Measurements from ENCODE around the gene ECD.

ECD gene

DNA sequence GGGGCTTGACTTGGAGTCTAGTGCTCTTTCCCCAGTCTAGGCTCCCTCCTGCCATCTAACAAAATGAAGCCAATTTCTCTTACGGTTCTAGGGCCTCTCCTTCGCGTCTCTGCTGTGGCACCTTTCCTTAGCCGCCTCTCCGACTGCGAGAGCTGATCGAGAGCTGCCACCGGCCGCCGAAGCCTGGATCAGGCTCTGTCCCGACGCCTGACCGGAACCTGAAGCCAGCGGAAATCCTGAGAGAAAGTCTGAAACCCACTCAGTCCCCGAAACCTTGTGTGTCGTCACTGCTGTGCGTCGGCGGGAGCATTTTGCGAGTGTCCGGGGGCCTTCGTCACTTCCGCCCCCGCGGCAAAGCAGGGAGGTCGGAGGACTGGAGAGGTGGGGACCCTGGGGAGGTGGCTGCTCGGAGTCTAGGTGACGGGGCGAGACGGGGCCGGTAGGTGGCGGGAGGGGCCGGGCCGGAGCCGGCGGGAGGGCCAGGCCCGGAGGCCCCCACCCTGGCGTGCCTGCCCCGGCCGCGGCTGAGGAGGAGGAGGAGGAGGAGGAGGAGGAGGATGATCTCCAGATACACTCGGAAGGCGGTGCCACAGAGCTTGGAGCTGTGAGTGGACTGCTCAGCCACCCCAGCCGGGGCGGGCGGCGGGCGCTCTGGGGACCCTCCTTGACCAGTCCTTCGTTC lies at the start of gene ECD, which contains the start of gene FAM149B1:
TSS of gene ECD (minus strand) at position 226 of the 682 bp plus-strand sequence. CDS start 4,071 bp downstream, outside the sequence.
TSS of gene FAM149B1 (plus strand) at position 337 of the 682 bp plus-strand sequence. CDS start at position 558, 221 bp downstream.
- DNase-seq: peak; percentile 93

DNA sequence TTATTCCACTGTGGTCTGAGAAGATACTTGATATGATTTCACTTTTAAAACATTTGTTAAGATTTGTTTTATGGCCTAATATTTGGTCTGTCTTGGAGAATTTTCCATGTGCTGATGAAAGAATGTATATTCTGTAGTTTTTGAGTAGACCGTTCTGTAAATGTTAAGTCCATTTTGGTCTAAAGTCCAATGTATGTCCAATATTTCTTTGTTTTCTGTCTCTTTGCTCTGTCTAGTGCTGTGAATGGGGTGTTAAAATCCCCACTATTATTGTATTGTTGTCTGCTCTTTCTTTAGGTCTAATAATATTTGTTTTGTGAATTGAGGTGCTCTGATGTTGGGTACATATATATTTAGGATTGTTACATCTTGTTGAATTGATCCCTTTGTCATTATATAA lies 47.9 kb upstream of the ECD start:
- DNase-seq: no peak

DNA sequence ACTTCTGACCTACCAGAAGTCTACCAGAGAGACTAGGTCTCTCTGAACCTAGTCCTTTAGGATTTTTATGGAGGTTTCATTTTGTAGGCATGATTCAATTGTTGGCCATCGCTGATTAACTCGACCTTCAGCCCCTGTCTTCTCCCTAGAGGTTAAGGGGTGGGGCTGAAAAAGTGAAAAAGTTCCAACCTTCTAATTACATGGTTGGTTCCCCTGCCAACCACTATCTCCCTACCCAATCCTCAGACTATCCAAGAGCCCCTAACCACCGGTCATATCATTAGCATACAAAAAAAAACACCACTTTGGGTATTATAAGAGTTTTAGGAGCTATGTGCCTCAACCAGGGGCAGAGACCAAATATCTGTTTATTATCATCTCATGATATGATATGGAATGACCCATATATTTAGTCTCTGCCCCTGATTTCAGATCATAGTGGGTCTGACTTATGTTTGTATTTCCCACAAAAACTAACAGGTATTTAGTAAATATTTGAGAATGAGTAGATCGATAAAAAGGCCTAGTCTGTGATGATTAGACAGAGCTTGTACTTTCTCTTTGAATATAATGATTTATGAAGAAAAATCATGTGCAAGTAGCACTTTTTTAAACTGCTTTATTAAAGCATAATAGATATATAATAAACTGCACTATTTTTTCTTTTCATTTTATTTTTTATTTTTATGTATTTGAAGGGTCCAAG lies 43.5 kb upstream of the ECD start:
- no peak for DNase-seq

DNA sequence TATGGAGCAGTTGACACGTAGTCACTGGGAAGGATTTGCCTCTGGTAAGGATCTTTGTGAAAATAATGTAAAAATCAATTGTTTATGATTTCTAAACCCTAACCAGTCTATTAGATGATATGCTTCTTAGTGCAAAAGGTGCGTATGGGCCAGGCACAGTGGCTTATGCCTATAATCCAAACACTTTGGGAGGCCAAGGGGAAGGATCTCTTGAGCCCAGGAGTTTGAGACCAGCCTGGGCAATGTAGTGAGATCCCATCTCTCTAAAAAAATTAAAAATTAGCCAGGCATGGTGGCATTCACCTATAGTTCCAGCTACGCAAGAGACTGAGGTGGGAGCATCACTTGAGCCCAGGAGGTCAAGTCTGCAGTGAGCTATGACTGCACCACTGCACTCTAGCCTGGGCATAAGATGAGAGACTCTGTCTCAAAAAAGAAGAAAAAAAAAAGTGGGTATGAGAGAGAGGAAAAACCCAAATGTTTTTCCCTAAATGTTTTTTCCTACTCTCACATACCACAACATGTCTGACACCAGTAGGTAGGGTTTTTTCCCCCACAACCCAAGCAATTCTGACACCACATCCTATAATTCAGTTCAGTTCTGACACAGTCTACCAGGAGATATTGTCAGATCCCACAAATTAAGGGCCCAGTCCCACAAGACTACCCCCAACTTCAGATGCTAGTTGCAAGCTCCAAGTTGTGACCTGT lies 42.7 kb upstream of the ECD start:
- DNase-seq: no peak

DNA sequence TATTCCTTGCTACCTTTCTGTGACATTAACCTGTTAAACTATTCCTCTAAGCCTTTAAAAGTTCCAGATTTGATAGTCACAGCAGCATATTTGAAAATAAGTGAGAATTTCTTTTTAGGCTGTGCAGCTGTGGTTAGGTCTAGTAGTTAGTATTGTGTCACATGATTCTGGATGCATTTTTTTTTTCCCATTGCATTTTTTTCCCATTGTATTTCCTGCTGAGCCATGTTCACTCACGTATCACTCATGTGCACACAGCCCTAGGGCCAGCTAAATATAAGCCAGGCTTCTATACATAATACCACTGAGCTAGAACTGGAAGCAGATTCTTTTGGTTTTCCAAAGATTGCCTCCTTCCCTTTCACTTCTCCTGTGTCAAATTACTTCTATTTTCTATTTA lies 41.9 kb upstream of the ECD start:
- DNase-seq: no peak

DNA sequence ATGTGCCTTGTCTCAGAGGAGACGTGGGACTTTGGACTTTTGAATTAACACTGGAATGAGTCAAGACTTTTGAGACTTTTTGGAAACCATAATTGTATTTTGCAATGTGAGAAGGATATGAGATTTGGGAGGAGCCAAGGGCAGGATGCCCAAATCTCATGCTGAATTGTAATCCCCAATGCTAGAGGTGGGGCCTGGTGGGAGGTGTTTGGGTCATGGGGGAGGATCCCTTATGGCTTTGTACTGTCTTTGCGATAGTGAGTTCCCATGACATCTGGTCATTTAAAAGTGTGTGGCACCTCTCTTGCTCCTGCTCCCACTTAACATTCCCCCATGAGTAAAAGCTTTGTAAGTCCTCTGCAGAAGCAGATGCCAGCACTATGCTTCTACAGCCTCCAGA lies 40.1 kb upstream of the ECD start:
- peak; percentile 15 for DNase-seq

DNA sequence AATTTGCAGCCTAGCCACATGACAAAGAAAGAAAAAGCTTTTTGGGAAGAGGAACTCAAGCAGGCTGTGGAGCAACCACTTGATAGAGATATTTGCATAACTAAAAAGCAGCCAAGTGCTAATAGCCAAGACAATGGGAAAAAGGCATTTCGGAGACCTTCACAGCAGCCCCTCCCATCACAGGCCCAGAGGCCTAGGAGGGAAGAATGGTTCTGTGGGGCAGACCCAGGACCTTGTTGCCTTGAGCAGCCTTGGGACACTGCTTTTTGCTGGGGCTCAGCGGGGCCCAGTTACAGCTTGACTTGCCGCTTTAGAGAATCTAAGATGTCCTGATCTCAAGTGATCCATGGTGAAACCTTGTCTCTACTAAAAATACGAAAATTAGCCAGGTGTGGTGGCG lies 38.6 kb upstream of the ECD start:
- DNase-seq: no peak

DNA sequence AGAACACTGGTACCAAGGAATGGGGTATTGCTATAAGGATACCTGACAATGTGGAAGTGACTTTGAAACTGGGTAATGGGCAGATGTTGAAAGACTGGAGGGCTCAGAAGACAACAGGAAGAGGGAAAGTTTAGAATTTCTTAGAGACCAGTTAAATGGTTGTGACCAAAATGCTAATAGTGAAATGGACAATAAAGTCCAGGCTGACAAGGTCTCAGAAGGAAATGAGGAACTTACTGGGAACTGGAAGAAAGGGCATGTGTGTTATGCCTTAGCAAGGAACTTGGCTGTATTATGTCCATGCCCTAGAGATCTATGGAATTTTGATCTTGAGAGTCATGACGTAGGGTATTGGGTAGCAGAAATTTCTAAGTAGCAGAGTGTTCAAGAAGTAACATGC lies 38.1 kb upstream of the ECD start:
- no peak for DNase-seq

DNA sequence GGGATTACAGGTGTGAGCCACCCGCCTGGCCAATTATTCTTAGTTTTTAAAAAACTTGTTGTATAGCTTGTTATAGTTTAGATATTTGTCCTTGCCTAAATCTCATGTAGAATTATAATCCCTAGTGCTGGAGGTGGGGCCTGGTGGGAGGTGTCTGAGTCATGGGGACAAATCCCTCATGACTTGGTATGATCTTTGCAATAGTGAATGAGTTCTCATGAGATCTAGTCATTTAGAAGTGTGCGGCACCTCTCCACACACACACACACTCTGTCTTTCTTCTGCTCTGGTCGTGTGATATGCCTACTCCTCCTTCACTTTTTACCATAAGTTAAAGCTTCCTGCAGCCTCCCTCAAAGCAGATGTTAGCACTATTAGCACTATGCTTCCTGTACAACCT lies 37.3 kb upstream of the ECD start:
- no peak for DNase-seq

DNA sequence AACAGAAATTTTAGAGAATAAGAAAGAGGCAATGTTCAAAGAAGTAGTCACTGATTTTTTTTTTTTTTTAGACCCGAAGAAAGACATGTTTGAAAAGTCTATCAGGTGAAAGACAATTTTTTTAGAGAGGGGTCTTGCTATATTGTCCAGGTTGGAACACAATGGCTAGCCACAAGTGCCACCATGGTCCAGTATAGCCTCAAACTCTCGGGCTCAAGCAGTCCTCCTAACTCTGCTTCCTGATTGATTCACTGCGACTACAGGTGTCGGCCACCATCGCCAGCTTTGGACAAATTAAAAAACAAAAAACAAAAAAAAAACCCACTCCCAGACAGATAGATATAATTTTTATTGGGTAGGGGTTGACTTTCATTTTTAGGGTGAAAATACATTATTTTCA lies 22.4 kb upstream of the ECD start:
- DNase-seq: no peak

DNA sequence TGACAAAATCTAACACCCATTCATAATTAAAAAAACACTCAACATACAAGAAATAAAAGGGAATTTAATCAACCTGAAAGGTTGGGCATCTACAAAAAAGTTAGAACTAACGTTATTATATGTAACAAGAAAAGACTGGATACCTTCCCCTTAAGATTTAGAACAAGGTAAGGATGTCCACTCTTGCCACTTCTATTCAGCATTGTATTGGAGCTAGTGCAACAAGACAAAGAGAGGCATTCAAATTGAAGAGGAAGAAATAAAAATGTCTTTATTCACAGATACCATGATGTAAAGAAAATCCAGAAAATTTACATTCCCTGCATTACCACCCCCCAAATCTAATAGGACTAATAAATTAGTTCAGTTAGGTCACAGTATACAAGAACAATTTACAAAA lies 18.5 kb upstream of the ECD start:
- DNase-seq: no peak

DNA sequence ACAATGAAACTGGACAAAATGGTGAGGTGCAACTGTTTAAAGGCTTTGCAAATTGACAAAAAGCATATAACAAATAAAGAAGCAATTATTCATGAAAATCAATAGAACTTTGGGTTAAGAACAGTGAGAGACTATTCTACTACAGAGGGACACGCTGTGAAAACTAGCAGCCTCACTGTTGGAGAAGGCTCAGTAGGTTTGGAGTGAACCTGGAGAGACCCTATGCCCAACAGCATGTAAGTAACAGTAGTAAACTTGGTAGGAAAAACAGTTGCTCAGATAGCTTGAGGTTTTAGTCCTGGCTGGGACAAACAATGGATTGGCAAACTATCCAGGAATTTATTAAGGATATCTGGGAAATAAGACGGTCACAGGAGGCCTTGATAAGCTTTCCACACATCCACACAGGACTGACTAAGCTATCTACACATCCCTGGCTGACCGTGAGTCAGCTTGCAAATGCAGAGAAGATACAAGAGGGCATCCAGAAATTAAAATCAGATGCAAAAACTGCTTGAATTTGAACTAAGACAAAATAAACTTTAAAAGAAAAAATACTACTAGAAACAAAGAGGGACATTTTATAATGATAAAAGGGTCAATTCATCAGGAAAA lies 16.0 kb upstream of the ECD start:
- no peak for DNase-seq

DNA sequence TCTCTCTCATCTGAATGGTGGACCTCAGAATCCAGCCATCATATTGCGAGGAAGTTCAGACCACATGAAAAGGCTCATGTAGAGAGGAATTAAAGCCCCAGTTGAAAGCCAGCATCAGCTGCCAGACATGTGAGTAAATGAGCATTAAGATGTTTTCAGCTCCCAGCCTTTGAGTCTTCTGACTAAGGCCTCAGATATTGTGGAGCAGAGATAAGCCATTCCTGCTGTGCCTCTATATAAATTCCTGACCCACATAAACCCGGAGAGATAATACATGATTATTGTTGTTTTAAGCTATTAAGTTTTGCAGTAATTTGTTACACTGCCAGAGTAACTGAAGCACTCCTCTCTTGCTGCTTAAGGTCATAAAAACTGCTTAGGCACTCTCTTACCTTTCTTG lies 14.8 kb upstream of the ECD start:
- no peak for DNase-seq

DNA sequence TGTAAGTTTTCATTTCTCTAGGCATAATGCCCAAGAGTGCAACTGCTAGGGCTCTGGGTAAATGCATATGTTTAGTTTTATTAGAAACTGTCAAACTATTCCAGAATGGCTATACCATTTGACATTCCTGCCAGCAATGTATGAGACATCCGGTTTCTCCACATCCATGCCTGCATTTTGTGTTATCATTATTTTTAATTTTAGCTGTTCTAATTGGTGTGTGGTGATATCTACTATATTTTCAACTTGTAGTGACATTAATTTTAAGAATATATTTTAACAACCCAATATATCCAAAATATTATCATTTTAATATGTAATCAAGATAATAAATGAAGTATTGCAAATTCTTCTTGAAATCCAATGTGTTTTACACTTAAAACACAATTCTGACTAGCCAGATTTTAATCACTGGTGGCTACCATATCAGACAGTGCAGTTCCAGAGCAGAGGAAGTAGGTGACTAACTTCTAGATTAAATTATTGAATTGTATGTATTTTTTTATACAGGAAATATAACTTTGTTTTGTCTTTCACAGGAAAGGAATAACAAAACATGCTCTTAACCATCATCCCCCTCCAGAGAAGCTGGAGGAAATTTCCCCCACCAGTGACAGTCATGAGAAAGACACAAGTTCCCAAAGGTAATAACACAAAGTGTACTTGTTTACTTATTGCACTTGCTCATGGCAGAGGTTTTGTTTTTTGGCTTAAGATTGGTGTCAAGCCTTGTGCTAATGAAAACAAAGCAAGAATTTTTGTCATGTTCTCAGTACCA lies 6.5 kb upstream of the ECD start:
- no peak for DNase-seq

DNA sequence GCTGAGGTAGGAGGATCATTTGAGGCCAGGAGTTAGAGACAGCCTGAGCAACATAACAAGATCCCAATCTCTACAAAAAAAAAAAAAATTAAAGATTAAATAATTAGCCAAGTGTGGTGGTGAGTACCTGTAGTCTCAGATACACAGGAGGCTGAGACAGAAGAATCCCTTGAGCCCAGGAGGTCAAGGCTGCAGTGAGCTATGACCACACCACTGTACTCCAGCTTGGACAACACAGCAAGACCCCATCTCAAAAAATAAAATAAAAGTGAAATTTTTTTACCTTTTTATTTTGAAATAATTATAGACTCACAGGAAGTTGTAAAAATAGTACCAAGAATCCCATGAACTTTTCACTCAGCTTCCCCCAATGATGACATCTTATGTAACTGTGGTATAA lies 5.1 kb upstream of the ECD start:
- no peak for DNase-seq

DNA sequence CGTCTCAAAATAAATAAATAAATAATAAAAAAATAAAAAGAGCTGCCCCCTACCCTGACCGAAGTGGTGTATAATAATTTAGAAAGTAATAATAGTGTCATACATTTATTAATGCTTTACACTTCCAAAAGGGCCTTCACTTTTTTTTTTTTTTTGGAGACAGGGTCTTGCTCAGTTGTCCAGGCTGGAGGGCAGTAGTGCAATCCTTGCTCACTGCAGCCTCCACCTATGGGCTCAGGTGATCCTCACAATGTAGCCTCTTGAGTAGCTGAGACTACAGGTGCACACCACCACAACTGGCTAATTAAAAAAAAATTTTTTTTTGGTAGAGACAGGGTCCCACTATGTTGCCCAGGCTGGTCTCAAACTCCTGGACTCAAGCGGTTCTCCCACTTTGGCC lies 1.5 kb upstream of the ECD start:
- no peak for DNase-seq

DNA sequence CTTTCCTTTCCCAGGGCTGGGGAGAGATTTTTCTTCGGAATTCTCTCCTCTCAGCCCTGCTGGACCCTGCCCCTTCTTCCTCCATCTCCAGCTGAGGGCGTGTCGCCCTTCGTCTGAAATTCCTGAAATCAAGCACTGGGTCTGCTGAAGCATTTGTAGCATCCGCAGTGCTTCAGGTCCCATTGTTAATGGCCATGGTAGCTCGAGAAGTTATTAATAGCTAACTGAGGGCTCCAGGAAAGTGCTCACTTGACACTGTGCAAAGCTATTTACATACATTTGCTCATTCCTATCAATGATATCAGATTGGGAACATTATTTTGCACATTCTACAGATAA lies 626 bp upstream of the ECD start:
- peak; percentile 60 for DNase-seq

DNA sequence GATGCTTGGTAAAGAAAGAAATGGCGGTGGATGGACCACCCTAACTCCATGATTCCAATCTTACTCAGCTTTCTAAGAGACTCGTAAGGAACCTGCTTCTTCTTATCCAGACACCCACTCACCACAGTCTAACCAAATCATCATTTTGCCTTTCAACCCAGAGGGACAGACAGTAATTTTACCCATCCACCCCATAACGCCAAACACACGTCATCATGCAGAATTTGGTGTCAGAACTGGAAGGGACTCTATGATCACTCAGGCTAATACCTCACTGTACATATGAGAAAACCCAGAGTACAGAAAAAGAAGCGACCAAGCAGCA lies 388 bp downstream of the ECD start:
- no peak for DNase-seq

DNA sequence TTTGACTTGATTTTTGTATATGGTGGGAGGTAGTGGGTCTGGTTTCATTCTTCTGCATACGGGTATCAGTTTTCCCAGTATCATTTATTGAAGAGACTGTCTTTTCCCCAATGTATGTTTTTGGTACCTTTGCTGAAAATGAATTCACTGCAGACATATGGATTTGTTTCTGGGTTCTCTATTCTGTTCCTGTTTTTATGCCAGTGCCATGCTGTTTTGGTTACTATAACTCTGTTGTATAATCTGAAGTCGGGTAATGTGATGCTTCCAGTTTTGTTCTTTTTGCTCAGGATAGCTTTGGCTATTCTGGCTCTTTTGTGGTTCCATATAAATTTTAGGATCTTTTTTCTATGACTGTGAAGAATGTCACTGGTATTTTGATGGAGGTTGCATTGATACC lies 836 bp downstream of the ECD start:
- no peak for DNase-seq

DNA sequence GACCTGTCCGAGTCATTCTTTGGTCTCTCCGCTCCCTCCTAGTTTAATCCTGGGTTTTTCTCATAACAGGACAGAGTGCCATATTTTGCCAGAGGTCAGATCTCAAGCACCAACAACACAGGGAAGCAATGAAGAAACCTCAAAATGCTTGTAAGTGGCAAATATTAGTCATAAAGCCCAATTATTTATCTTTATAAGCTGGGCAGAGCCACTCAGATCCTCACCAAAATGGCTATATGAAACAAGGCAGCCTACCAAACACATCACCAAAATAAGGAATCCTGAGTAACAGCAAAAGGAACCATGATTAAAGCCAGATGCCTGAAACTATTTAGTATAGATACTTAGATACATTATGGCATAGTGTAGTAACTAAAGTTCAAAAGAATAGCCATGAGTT lies 4.7 kb downstream of the ECD start:
- no peak for DNase-seq

DNA sequence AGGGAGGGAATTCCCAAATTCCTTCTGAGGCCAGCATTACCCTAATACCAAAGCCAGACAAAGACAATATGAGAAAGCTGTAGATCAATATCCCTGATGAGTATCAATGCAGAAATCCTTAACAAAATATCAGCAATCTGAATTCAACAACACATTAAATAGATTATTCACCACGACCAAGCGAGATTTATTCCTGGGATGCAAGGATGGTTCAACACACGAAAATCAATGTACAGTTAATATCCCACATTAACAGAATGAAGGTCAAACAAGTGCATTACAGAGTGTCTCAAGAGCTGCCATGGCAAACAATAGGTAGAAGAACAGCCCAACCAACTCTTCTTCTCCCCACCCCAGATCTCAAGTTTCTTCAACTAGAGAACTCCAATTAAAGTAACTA lies 6.1 kb downstream of the ECD start:
- no peak for DNase-seq

DNA sequence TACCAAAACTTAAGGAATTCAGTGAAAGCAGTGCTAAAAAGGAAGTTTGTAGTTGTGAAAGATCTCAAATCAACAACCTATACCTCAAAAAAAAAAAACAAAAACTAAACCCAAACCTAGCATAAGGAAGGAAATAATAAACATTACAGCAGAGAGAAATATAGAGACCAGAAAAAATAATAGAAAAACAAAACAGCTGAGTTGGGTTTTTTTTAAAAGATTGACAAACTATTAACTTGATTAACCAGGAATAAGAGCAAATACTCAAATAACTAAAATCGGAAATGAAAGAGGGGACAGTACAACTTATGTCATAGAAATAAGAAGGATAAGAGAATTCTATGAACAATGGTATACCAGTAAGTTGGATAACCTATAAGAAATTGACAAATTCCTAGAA lies 6.7 kb downstream of the ECD start:
- DNase-seq: no peak

DNA sequence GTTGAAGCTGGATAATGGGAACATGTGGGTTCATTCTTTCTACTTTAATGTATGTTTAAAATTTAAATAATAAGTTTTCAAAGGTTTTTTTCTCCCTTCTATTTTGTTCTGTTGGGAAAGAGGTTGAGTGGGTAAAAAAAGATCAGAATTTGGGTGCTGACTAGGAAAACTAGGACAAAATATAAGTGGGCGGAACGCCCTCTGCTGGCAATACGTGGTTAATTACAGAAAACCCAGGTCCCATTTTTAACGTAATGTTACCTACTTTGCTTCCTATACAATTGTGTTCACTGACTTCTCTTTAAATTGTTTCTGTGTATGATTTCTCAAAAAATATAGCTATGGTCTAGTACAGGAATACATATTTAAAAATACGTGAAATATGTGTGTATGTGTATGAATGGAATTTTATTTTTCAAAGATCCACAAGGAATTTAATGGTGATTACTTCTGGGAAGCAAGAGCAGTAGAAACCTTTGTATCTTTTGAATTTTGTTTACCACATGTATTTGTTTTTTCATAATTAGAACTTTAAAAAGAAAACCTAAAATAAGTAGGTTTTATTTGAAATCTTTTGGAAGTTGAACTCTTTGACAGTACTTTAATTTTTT lies 8.7 kb downstream of the ECD start:
- DNase-seq: peak; percentile 45

Data from NCI-H82 (cell line).